Endothelial cell of umbilical vein (primary cell): ENCODE data around the gene MAPK8IP2.

Experiments
- CTCF ChIP-seq, 2 donors: IDR thresholded peaks; 1 replicate in 1 of 2; 2 replicates in 1 of 2; pipeline ENCODE4 v1.5.1; 2011; ENCODE audit warnings: low read length in 2 of 2, mild to moderate bottlenecking in 2 of 2, moderate library complexity in 2 of 2, control low read depth in 1 of 2, inconsistent platforms in 1 of 2, low read depth in 1 of 2; ENCODE audit not compliant: insufficient read depth in 1 of 2; ENCODE audit errors: extremely low read depth in 1 of 2
- GATA2 ChIP-seq: IDR thresholded peaks from 2 replicates; pipeline ENCODE4 v1.7.0; 2011; ENCODE audit warnings: low read depth, mild to moderate bottlenecking, moderate library complexity, mixed read lengths, low read length; ENCODE audit not compliant: insufficient read length, insufficient read depth
- JUN ChIP-seq: IDR thresholded peaks from 2 replicates; pipeline ENCODE4 v1.6.1; 2011; ENCODE audit warnings: borderline replicate concordance, low read depth; ENCODE audit not compliant: insufficient read length, insufficient read depth
- MYC ChIP-seq: IDR thresholded peaks from one replicate; pipeline ENCODE4 v1.6.1; 2011; ENCODE audit warnings: mild to moderate bottlenecking, low read depth, low read length
- POLR2A ChIP-seq: IDR thresholded peaks from 2 replicates; pipeline ENCODE4 v1.6.1; 2012; ENCODE audit warnings: low read depth, mild to moderate bottlenecking, control low read depth, low read length
- POLR2AphosphoS5 ChIP-seq: IDR thresholded peaks from 2 replicates; pipeline ENCODE4 v1.6.1; 2012; ENCODE audit warnings: low read depth, mild to moderate bottlenecking, control low read depth, low read length, moderate library complexity; ENCODE audit not compliant: insufficient read depth
- TF ChIP-seq, protein P1 (sequence below): IDR thresholded peaks from 2 replicates; pipeline ENCODE4 v1.6.1; 2011; ENCODE audit not compliant: insufficient read depth, insufficient read length

- TF ChIP-seq CTCF (IDR thresholded peaks at IDR 0.05; ENCODE audit: extremely low read depth in 1 of 2, insufficient read depth in 1 of 2, low read depth in 1 of 2, low read length in 2 of 2) (no peak), MYC (no peak), POLR2A (no peak), POLR2AphosphoS5 (no peak), GATA2 (no peak), JUN (no peak)
- TF ChIP-seq, protein P1, sequence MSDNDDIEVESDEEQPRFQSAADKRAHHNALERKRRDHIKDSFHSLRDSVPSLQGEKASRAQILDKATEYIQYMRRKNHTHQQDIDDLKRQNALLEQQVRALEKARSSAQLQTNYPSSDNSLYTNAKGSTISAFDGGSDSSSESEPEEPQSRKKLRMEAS = no peak
These were observed 20.8 kb downstream of the MAPK8IP2 start for GRCh38 chr22:50621356-50621880.
